K562 (cell line): ENCODE results near the gene CXCR5. TPM values are rescaled to one million over a fixed set of nuclear protein-coding genes. Genes with fewer than 3 reads are reported as not detected.

Source experiments
- CEBPZ ChIP-seq: fragments of 150-350 bp; IDR thresholded peaks from 2 replicates; pipeline ENCODE4 v1.6.1; 2014; ENCODE audit warnings: low read depth, mild to moderate bottlenecking, low read length, borderline replicate concordance
- CHD1 ChIP-seq: fragments of 200-600 bp; sonication (generic); IDR thresholded peaks from one replicate; pipeline ENCODE4 v1.6.1; 2012; ENCODE audit warnings: mild to moderate bottlenecking, moderate library complexity, low read length, inconsistent platforms
- DEAF1 ChIP-seq: fragments of 450-650 bp; formaldehyde crosslinking; IDR thresholded peaks from 2 replicates; pipeline ENCODE4 v1.4.0; 2020; ENCODE audit warnings: mild to moderate bottlenecking, moderate library complexity
- MTA3 ChIP-seq: fragments of 450-650 bp; formaldehyde crosslinking; IDR thresholded peaks from 2 replicates; pipeline ENCODE4 v1.6.1; 2017; ENCODE audit warnings: mild to moderate bottlenecking, borderline replicate concordance
- PATZ1 ChIP-seq: fragments of 250-450 bp; sonication (Bioruptor Pico); IDR thresholded peaks from 2 replicates; pipeline ENCODE4 v1.5.0; 2020; ENCODE audit warnings: mild to moderate bottlenecking, borderline replicate concordance
- SRSF7 ChIP-seq: fragments of 200-400 bp; formaldehyde crosslinking; optimal IDR thresholded peaks from 2 replicates; pipeline ENCODE3; 2017; ENCODE audit warnings: mild to moderate bottlenecking, low read depth, low read length
- TRIM25 ChIP-seq: fragments of 450-650 bp; IDR thresholded peaks from 2 replicates; pipeline ENCODE4 v1.7.0; 2016; ENCODE audit warnings: borderline replicate concordance
- TSHZ1 ChIP-seq: fragments of 250-450 bp; sonication (Bioruptor Pico); IDR thresholded peaks from 2 replicates; pipeline ENCODE4 v1.4.0; 2020; ENCODE audit warnings: mild to moderate bottlenecking, moderate library complexity
- ZNF740 ChIP-seq, 3 experiments: fragments of 200-800 bp in 1 of 3; sonication (Bioruptor generic) in 1 of 3; sonication (generic) in 1 of 3; formaldehyde crosslinking in 1 of 3; IDR thresholded peaks; 2 replicates each; pipeline versions ENCODE4 v1.6.1 to v1.8.0; 2016 to 2022; ENCODE audit warnings: mild to moderate bottlenecking in 2 of 3, missing compliant biosample characterization in 2 of 3, missing genetic modification characterization in 2 of 3, missing genetic modification reagents in 1 of 3
- polyA plus RNA-seq, 8 experiments: library from polyadenylated mRNA; depleted of rRNA in 4 of 8; stranded (reverse) in 5 of 8; unstranded in 3 of 8; fragments of >200 nt; fragmentation: Nextera tagmentation in 2 of 8; fragmentation: Illumina TruSeq in 1 of 8; extraction: Ambion mirVana in 2 of 8; extraction: Trizol in 1 of 8; gene quantifications; 2 replicates each; pipeline versions ENCODE4 v1.2.1 to v1.2.3, GENCODE V29; 2011 to 2014; ENCODE audit warnings: inconsistent platforms in 1 of 8, missing spikeins in 1 of 8
- total RNA-seq, 7 experiments: library from RNA; depleted of rRNA in 6 of 7; stranded (reverse); fragments of >200 nt in 6 of 7; fragmentation: Illumina TruSeq in 2 of 7; extraction: Trizol in 2 of 7; gene quantifications; 2 replicates each; pipeline versions ENCODE4 v1.2.1 to v1.2.3, GENCODE V29; 2011 to 2021; ENCODE audit warnings: low replicate concordance in 1 of 7

The CXCR5 gene
- total and polyA plus RNA-seq, 9 of the 15 experiments (the other 6 are each of a cell fraction or from before 2014, with no cell fraction given), result 0.03 to 0.06 TPM; not detected in 7

GRCh38 chr11:118918128-118918685 lies 34.5 kb downstream of the CXCR5 start (continued):
- no peak for TF ChIP-seq DEAF1 (CRISPR knock-in tag)
- TF ChIP-seq SRSF7, result no peak
- no peak for TF ChIP-seq TRIM25
- TF ChIP-seq TSHZ1 (CRISPR knock-in tag), result no peak
- TF ChIP-seq CEBPZ, result no peak
- TF ChIP-seq PATZ1, result no peak
- TF ChIP-seq MTA3, result no peak
- TF ChIP-seq ZNF740 (CRISPR knock-in tag; IDR thresholded peaks at IDR 0.05), result peak; percentile 62; the same call in 1 of the 2 replicates
- peak in 1 of 2 experiments; percentile 88; a peak in 2 of 4 replicates for TF ChIP-seq ZNF740 (tag; IDR thresholded peaks at IDR 0.05)
- TF ChIP-seq CHD1, result no peak
